Sigmoid colon (tissue), 4 donors: ENCODE data around the gene TAOK1.

Source experiments
- EP300 ChIP-seq, 4 donors: sonication (generic); formaldehyde crosslinking; IDR thresholded peaks; one replicate each; pipeline ENCODE4 v1.6.1; 2017; ENCODE audit warnings: antibody characterized with exemption in 4 of 4
- POLR2A ChIP-seq, 2 donors: fragments of 450-650 bp; IDR thresholded peaks; one replicate each; pipeline ENCODE4 v1.6.1; 2016; ENCODE audit warnings: antibody characterized with exemption in 2 of 2, mild to moderate bottlenecking in 2 of 2, moderate library complexity in 2 of 2
- POLR2AphosphoS5 ChIP-seq, 4 donors: sonication (generic); formaldehyde crosslinking; IDR thresholded peaks; one replicate each; pipeline ENCODE4 v1.6.1; 2017; ENCODE audit warnings: antibody characterized with exemption in 4 of 4
- TF ChIP-seq, protein P1 (sequence below), 4 experiments: fragments of 450-650 bp in 3 of 4; fragments of 200-600 bp in 1 of 4; IDR thresholded peaks; one replicate each; pipeline ENCODE4 v1.5.1; 2016 to 2019; ENCODE audit warnings: antibody characterized with exemption in 4 of 4, mild to moderate bottlenecking in 3 of 4, moderate library complexity in 2 of 4

DNA sequence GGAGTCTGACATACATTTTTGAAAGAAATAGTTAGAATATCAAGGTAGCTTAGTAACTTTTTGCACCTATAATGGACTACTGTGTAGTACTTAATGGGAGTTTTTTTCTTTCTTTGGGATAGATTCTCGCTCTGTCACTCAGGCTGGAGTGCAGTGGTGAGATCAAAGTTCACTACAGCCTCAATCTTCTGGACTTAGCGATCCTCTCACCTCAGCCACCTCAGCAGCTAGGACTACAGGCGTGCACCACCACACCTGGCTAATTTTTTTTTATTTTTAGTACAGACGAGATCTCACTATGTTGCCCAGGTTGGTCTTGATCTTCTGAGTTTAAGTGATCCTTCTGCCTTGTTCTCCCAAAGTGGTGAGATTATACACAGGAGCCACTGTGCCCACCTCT, 9.5 kb downstream of the TAOK1 start:
- TF ChIP-seq, protein P1, sequence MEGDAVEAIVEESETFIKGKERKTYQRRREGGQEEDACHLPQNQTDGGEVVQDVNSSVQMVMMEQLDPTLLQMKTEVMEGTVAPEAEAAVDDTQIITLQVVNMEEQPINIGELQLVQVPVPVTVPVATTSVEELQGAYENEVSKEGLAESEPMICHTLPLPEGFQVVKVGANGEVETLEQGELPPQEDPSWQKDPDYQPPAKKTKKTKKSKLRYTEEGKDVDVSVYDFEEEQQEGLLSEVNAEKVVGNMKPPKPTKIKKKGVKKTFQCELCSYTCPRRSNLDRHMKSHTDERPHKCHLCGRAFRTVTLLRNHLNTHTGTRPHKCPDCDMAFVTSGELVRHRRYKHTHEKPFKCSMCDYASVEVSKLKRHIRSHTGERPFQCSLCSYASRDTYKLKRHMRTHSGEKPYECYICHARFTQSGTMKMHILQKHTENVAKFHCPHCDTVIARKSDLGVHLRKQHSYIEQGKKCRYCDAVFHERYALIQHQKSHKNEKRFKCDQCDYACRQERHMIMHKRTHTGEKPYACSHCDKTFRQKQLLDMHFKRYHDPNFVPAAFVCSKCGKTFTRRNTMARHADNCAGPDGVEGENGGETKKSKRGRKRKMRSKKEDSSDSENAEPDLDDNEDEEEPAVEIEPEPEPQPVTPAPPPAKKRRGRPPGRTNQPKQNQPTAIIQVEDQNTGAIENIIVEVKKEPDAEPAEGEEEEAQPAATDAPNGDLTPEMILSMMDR (IDR thresholded peaks at IDR 0.05): no peak
- TF ChIP-seq POLR2A (IDR thresholded peaks at IDR 0.05) (no peak), POLR2AphosphoS5 (IDR thresholded peaks at IDR 0.05) (no peak), EP300 (IDR thresholded peaks at IDR 0.05) (no peak)
